ENCODE results near the gene LAPTM5. TPM values are rescaled to one million over a fixed set of nuclear protein-coding genes. Genes with fewer than 3 reads are reported as not detected.

Gene LAPTM5
- total and polyA plus RNA-seq, 2 of the 8 experiments (the other 6 are each of a cell fraction or from before 2014, with no cell fraction given): 0.37 to 1.4 TPM

DNA sequence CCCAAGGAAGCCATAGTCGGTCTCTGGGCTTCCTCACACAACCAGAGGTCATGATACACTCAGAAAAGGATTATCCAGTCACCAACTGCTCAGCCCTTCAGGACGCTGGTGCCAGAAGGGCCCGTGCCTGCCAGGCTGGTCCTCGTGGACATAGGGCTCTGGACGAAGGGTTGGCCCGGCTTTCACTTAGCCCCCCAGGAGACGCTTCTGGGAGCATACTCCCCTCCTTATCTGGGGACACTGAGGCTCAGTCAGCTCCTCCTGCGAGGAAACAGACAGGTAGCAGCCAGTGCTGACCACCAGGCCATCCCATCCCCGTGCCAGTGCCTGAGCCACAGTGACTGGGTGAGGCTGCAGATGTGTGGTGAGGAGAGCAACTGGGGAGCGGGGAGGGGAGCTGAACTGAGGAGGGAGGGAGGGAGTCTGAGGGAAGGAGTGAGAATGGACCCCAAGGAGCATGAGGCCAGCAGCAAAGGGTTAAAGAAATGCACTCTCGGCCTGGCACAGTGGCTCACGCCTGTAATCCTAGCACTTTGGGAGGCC, 17.9 kb upstream of the LAPTM5 start:
- no peak overlapping the region for H3K4ac ChIP-seq (replicated peaks; ENCODE audit: insufficient read length, low read depth, low read length)
- TF ChIP-seq NRF1 (IDR thresholded peaks at IDR 0.05; ENCODE audit: low read depth, low read length): no peak

More for the DNA sequence above, 17.9 kb upstream of the LAPTM5 start:
- no peak overlapping the region; the same call in 1 of the 2 replicates for H4K8ac ChIP-seq (ENCODE audit: extremely low read depth, insufficient read depth, low read length)
- peak overlapping the region; percentile 49 for H4K91ac ChIP-seq (replicated peaks; ENCODE audit: insufficient read length, low read length)
- CTCF ChIA-PET (ENCODE audit: partially characterized antibody): interaction anchor here (51.2 kb wide), 1 partner anchor 35 kb away, joined by 1640 read pairs; the partner anchor contains the start of genes LAPTM5 and MATN1
- POLR2A ChIA-PET (ENCODE audit: partially characterized antibody): no interaction called here
- no peak overlapping the region for H3K18ac ChIP-seq (ENCODE audit: extremely low read depth, low read length)
- no peaks in the 10 kb centered on the region for H4K20me1 ChIP-seq (replicated peaks in 1 of 2; ENCODE audit: control insufficient read depth in 1 of 2, insufficient read depth in 2 of 2, low read length in 2 of 2)
- H2BK20ac ChIP-seq (ENCODE audit: low read length): no peak overlapping the region
- no peak overlapping the region for H3K23ac ChIP-seq (ENCODE audit: insufficient read length)
- no peak overlapping the region for H3K4me2 ChIP-seq (ENCODE audit: insufficient read depth in 1 of 2, low read depth in 2 of 2, low read length in 2 of 2)
- H3K27ac ChIP-seq (ENCODE audit: low read depth, low read length): no peak overlapping the region
- no peak overlapping the region for H2BK120ac ChIP-seq (replicated peaks; ENCODE audit: low read depth, low read length)
- no peaks in the 10 kb centered on the region for H3K79me2 ChIP-seq (ENCODE audit: control insufficient read depth in 1 of 2, insufficient read depth in 2 of 2, low read length in 2 of 2)
- FAIRE-seq (no peak), DNase-seq (ENCODE audit: low read depth in 1 of 2, low spot score in 2 of 2) (no peak)
- no peak overlapping the region for H4K5ac ChIP-seq (ENCODE audit: insufficient read length, low read depth, low read length)
- H3K9me3 ChIP-seq (ENCODE audit: insufficient read depth in 2 of 2, low read depth in 1 of 2, low read length in 1 of 2): no peaks in the 10 kb centered on the region
- no peak overlapping the region for H3K4me3 ChIP-seq (ENCODE audit: extremely low read depth in 1 of 4, insufficient read depth in 2 of 4, low read depth in 3 of 4, low read length in 4 of 4)
- peak overlapping the region; percentile 56; the same call in 1 of the 2 replicates for H2BK5ac ChIP-seq (ENCODE audit: low read depth, low read length)
- no peak overlapping the region for H2AK5ac ChIP-seq (ENCODE audit: low read depth, low read length)
- WGBS, 2 experiments (ENCODE audit: extremely low coverage in 1 of 2, insufficient coverage in 1 of 2, insufficient read length in 1 of 2, insufficient replicate concordance in 2 of 2, low coverage in 1 of 2, low lambda C conversion rate in 2 of 2, missing lambda C conversion rate in 1 of 2): 91% methylated on average over 10 of the region's 12 CpGs; no CpG with 5 or more reads in 1 of the 2 experiments
- H3K79me1 ChIP-seq (ENCODE audit: low read depth, low read length): no peaks in the 10 kb centered on the region
- H3K23me2 ChIP-seq (ENCODE audit: low read depth, low read length): no peaks in the 10 kb centered on the region
- no peak overlapping the region for H2BK15ac ChIP-seq (ENCODE audit: low read length)
- no peaks in the 10 kb centered on the region; a peak in 1 of 7 replicates for H3K4me1 ChIP-seq (replicated peaks in 1 of 4; ENCODE audit: control insufficient read depth in 3 of 4, insufficient read depth in 4 of 4, low read length in 3 of 4)
- H2AFZ ChIP-seq (ENCODE audit: low read length): no peak overlapping the region
- no peaks in the 10 kb centered on the region for H3K36me3 ChIP-seq (ENCODE audit: control insufficient read depth in 2 of 4, insufficient read depth in 4 of 4, low read length in 3 of 4)
- H3K14ac ChIP-seq (ENCODE audit: insufficient read length): no peak overlapping the region
- H2BK12ac ChIP-seq (ENCODE audit: low read depth, low read length): no peak overlapping the region
- H3K9ac ChIP-seq (replicated peaks in 1 of 4; ENCODE audit: extremely low read depth in 1 of 4, low read depth in 3 of 4, low read length in 3 of 4): no peak overlapping the region
- no peaks in the 10 kb centered on the region for H3K27me3 ChIP-seq (replicated peaks in 1 of 4; ENCODE audit: control insufficient read depth in 3 of 4, extremely low read depth in 1 of 4, insufficient read depth in 3 of 4, low read length in 3 of 4)
- H3K56ac ChIP-seq (replicated peaks; ENCODE audit: insufficient read length, low read depth, low read length): no peak overlapping the region
